WTC11 (cell line): ENCODE data around the gene EIF3F.

Source experiments
- CTCF ChIP-seq: fragments of 200-600 bp; IDR thresholded peaks from 2 replicates; pipeline ENCODE4 v1.8.0; 2022; ENCODE audit warnings: antibody characterized with exemption
- ELF4 ChIP-seq: sonication (generic); formaldehyde crosslinking; IDR thresholded peaks from 2 replicates; pipeline ENCODE4 v1.8.1; 2022; ENCODE audit warnings: low read depth, mild to moderate bottlenecking, moderate library complexity, missing genetic modification reagents

DNA sequence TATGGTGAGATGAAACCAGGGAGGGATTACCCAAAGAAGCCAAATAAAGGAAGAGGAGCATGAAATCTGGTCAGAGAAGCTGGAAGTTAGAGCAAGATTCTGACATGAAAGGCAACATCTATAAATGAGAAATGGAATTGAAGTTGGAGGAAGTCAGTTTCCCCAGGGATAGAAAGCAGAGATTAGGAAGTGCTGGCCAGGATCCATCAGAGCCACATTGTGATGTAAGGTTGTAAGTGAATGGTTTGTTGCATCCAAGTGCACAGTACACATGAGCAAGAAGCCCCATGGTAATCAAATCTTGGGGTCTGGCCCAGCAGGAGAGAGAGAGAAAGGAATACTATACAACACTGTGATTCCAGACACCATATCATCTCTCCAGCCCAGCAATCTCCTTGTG lies 15.3 kb upstream of the EIF3F start:
- TF ChIP-seq ELF4 (CRISPR knock-in tag) (no peak), CTCF (no peak)
